Immature natural killer cell (primary cell): ENCODE measurements around the gene STARD8. TPM values are rescaled to one million over a fixed set of nuclear protein-coding genes. Genes with fewer than 3 reads are reported as not detected.

Source experiments
- DNase-seq, 3 donors: peaks; one replicate each; pipeline ENCODE4 v3.0.0; 2022; ENCODE audit warnings: mixed read lengths in 1 of 3
- H3K27ac Mint-ChIP-seq, 6 donors: one replicate each; pipeline ENCODE4 v1.8.0; 2020; ENCODE audit warnings: mixed read lengths in 6 of 6, mild to moderate bottlenecking in 5 of 6, inconsistent platforms in 4 of 6, moderate library complexity in 3 of 6
- H3K27me3 Mint-ChIP-seq, 3 donors: one replicate each; pipeline ENCODE4 v1.8.0; 2020 to 2021; ENCODE audit warnings: low read depth in 3 of 3, mild to moderate bottlenecking in 3 of 3, mixed read lengths in 3 of 3, moderate library complexity in 3 of 3, inconsistent platforms in 1 of 3
- H3K36me3 Mint-ChIP-seq, 3 donors: one replicate each; pipeline ENCODE4 v1.8.0; 2020; ENCODE audit warnings: mixed read lengths in 3 of 3, inconsistent platforms in 2 of 3, mild to moderate bottlenecking in 2 of 3
- H3K4me1 Mint-ChIP-seq, 2 donors: one replicate each; pipeline ENCODE4 v1.8.0; 2020; ENCODE audit warnings: inconsistent platforms in 2 of 2, mild to moderate bottlenecking in 2 of 2, mixed read lengths in 2 of 2, moderate library complexity in 1 of 2
- H3K4me3 Mint-ChIP-seq, 5 donors: one replicate each; pipeline ENCODE4 v1.8.0; 2020; ENCODE audit warnings: mild to moderate bottlenecking in 5 of 5, mixed read lengths in 5 of 5, inconsistent platforms in 3 of 5, moderate library complexity in 3 of 5
- H3K9me3 Mint-ChIP-seq, 6 donors: one replicate each; pipeline ENCODE4 v1.8.0; 2020; ENCODE audit warnings: mild to moderate bottlenecking in 6 of 6, mixed read lengths in 6 of 6, inconsistent platforms in 4 of 6, moderate library complexity in 3 of 6
- polyA plus RNA-seq, 3 donors: library from polyadenylated mRNA; unstranded; fragments of 300-500 nt; fragmentation: Illumina TruSeq; gene quantifications; one replicate each; pipeline ENCODE4 v1.2.3, GENCODE V29; 2021

Gene STARD8
- polyA plus RNA-seq, 3 donors from 2014 or later: 0.22 to 0.27 TPM; not detected in 1

GRCh38 chrX:68763481-68763880 is 116.0 kb downstream of the STARD8 start:
- Mint-ChIP-seq H3K9me3 (no peaks in the 10 kb centered on the region), H3K36me3 (no peaks in the 10 kb centered on the region), H3K27me3 (peaks cover 2 to 6% (median 5%) of the 10 kb centered on the region in 3 donors), H3K4me1 (no peaks in the 10 kb centered on the region), H3K4me3 (no peak overlapping the region), H3K27ac (no peak overlapping the region)
- DNase-seq: no peak

Other genes starting within 250 kb of the STARD8 start
- under 1 TPM in 2 of 3 donors, not detected in 1; 0.31 to 0.49 TPM for gene OPHN1, start 214.2 kb upstream of the STARD8 start, polyA plus RNA-seq
- gene YIPF6, start 148.6 kb upstream of the STARD8 start, polyA plus RNA-seq: 10 to 100 TPM; 24.3 to 29.1 (median 25.8) TPM
- gene EFNB1, start 181.4 kb downstream of the STARD8 start, polyA plus RNA-seq: 1 to 10 TPM; 3.9 to 5.6 (median 3.9) TPM